ENCODE measurements around the gene TYW5.

GRCh38 chr2:199914372-199914958, 40.8 kb downstream of the TYW5 start:
- TF ChIP-seq CTCF (IDR thresholded peaks at IDR 0.05) (no peak), YY1 (IDR thresholded peaks at IDR 0.05; ENCODE audit: low read depth) (no peak), TAF1 (IDR thresholded peaks at IDR 0.05; ENCODE audit: borderline replicate concordance, low read depth, low read length) (no peak), FOSL2 (IDR thresholded peaks at IDR 0.05; ENCODE audit: borderline replicate concordance, low read depth) (no peak), FOXM1 (IDR thresholded peaks at IDR 0.05; ENCODE audit: low read depth) (no peak), RCOR1 (IDR thresholded peaks at IDR 0.05; ENCODE audit: low read length) (no peak), EP300 (IDR thresholded peaks at IDR 0.05; ENCODE audit: borderline replicate concordance in 1 of 2, low read depth in 1 of 2, low read length in 1 of 2) (no peak), NRF1 (IDR thresholded peaks at IDR 0.05; ENCODE audit: low read depth, low read length) (no peak), USF2 (IDR thresholded peaks at IDR 0.05; ENCODE audit: borderline replicate concordance, low read depth, low read length) (no peak), RFX5 (IDR thresholded peaks at IDR 0.05; ENCODE audit: low read length) (no peak), POLR2AphosphoS5 (IDR thresholded peaks at IDR 0.05; ENCODE audit: low read depth, low read length) (no peak)
